Gastroesophageal sphincter (tissue), 4 donors: Measurements from ENCODE around the gene ADARB1. TPM values are rescaled to one million over a fixed set of nuclear protein-coding genes. Genes with fewer than 3 reads are reported as not detected.
A peak's percentile ranks its signal among the peaks of the same experiment; 100 is the strongest.

ENCODE experiments used
- ATAC-seq: fragments of 150-250 bp; one replicate; pipeline ENCODE4 v1.9.1; 2016; ENCODE audit warnings: mild to moderate bottlenecking, moderate library complexity
- H3K27ac ChIP-seq, 4 donors: fragments of 200-600 bp; sonication (generic) in 3 of 4; 1 replicate in 3 of 4; 2 replicates in 1 of 4; pipeline ENCODE4 v1.5.1; 2016 to 2019
- H3K27me3 ChIP-seq: fragments of 200-600 bp; sonication (generic); one replicate; pipeline ENCODE4 v1.5.1; 2019
- H3K36me3 ChIP-seq, 2 donors: fragments of 200-600 bp; sonication (generic); one replicate each; pipeline ENCODE4 v1.5.1; 2019; ENCODE audit warnings: control low read depth in 1 of 2
- H3K4me1 ChIP-seq, 3 donors: fragments of 200-600 bp; sonication (generic); 1 replicate in 2 of 3; 2 replicates in 1 of 3; pipeline ENCODE4 v1.5.1; 2016 to 2019; ENCODE audit warnings: control low read depth in 2 of 3
- H3K4me3 ChIP-seq, 2 donors: fragments of 200-600 bp; sonication (generic); one replicate each; pipeline ENCODE4 v1.5.1; 2019; ENCODE audit warnings: mild to moderate bottlenecking in 1 of 2, moderate library complexity in 1 of 2
- H3K9me3 ChIP-seq, 3 donors: fragments of 200-600 bp; sonication (generic); one replicate each; pipeline ENCODE4 v1.5.1; 2017 to 2019; ENCODE audit warnings: control low read depth in 2 of 3
- CTCF ChIP-seq, 4 experiments: fragments of 200-600 bp in 2 of 4; fragments of 450-650 bp in 2 of 4; sonication (generic) in 1 of 4; IDR thresholded peaks; one replicate each; pipeline ENCODE4 v1.5.1; 2017 to 2019; ENCODE audit warnings: antibody characterized with exemption in 4 of 4, mild to moderate bottlenecking in 2 of 4, moderate library complexity in 2 of 4
- EP300 ChIP-seq: sonication (generic); formaldehyde crosslinking; IDR thresholded peaks from one replicate; pipeline ENCODE4 v1.6.1; 2017; ENCODE audit warnings: antibody characterized with exemption, mild to moderate bottlenecking
- POLR2A ChIP-seq, 2 donors: fragments of 450-650 bp; IDR thresholded peaks; one replicate each; pipeline ENCODE4 v1.6.1; 2017; ENCODE audit warnings: antibody characterized with exemption in 2 of 2, mild to moderate bottlenecking in 2 of 2, moderate library complexity in 1 of 2
- POLR2AphosphoS5 ChIP-seq: sonication (generic); formaldehyde crosslinking; IDR thresholded peaks from one replicate; pipeline ENCODE4 v1.6.1; 2017; ENCODE audit warnings: antibody characterized with exemption
- WGBS, 2 donors: methylation state at CpG; one replicate each; pipeline ENCODE4 v1.1.5; 2018; ENCODE audit warnings: low coverage in 1 of 2; 5-methylcytosine and 5-hydroxymethylcytosine counted together
- total RNA-seq, 4 donors: library from RNA; depleted of rRNA; stranded (reverse); fragments of >200 nt; gene quantifications; one replicate each; pipeline ENCODE4 v1.1.0, GENCODE V29; 2016

ADARB1 gene
- total RNA-seq, 4 donors from 2014 or later: 136 to 228 (median 181) TPM

- no peak for TF ChIP-seq POLR2AphosphoS5
- TF ChIP-seq EP300: no peak
- TF ChIP-seq CTCF (IDR thresholded peaks at IDR 0.05): no peak
- no peak for TF ChIP-seq POLR2A (IDR thresholded peaks at IDR 0.05)
- ATAC-seq: no peak
- H3K4me1 ChIP-seq: peaks cover 3 to 37% (median 3%) of the 10 kb centered on the region in 3 donors
- no peak overlapping the region for H3K4me3 ChIP-seq
- no peaks in the 10 kb centered on the region for H3K27me3 ChIP-seq
- H3K27ac ChIP-seq: no peak overlapping the region
- H3K36me3 ChIP-seq: peaks cover 0 to 39% of the 10 kb centered on the region in 2 donors
- WGBS, 2 donors: 75 to 81% methylated on average over 16 of the region's 16 CpGs
- no peaks in the 10 kb centered on the region for H3K9me3 ChIP-seq
Measured at GRCh38 chr21:45158491-45159423, 84.4 kb downstream of the ADARB1 start.

- H3K4me1 ChIP-seq: peaks cover 3 to 38% (median 10%) of the 10 kb centered on the region in 3 donors
- 85 to 94% methylated on average over 6 to 7 of the region's 7 CpGs for whole genome bisulfite sequencing, 2 donors
Measured at GRCh38 chr21:45160198-45160597, 85.8 kb downstream of the ADARB1 start.

GRCh38 chr21:45161038-45161945 lies 86.9 kb downstream of the ADARB1 start:
- Histone ChIP-seq H3K4me1 (peaks cover 3 to 43% (median 10%) of the 10 kb centered on the region in 3 donors), H3K27ac (peak overlapping the region in 1 of 4 donors; percentile 23), H3K36me3 (peaks cover 0 to 36% of the 10 kb centered on the region in 2 donors), H3K9me3 (no peaks in the 10 kb centered on the region), H3K27me3 (no peaks in the 10 kb centered on the region), H3K4me3 (no peak overlapping the region)
- no CpG with 5 or more reads among the region's 18 CpGs for WGBS, 2 donors
- no peak for ATAC-seq
- TF ChIP-seq CTCF (IDR thresholded peaks at IDR 0.05) (no peak), POLR2A (IDR thresholded peaks at IDR 0.05) (no peak), EP300 (no peak), POLR2AphosphoS5 (no peak)

More at GRCh38 chr21:45160198-45160597, 85.8 kb downstream of the ADARB1 start:
- no peak overlapping the region for H3K4me3 ChIP-seq
- TF ChIP-seq EP300 (no peak), POLR2A (IDR thresholded peaks at IDR 0.05) (no peak), CTCF (IDR thresholded peaks at IDR 0.05) (no peak), POLR2AphosphoS5 (no peak)
- no peak overlapping the region for H3K27ac ChIP-seq
- no peaks in the 10 kb centered on the region for H3K27me3 ChIP-seq
- ATAC-seq: no peak
- no peaks in the 10 kb centered on the region for H3K9me3 ChIP-seq
- peaks cover 0 to 39% of the 10 kb centered on the region in 2 donors for H3K36me3 ChIP-seq

GRCh38 chr21:45162115-45162514 lies 87.7 kb downstream of the ADARB1 start:
- H3K4me1 ChIP-seq: peaks cover 5 to 51% (median 10%) of the 10 kb centered on the region in 3 donors
- H3K27ac ChIP-seq: peak overlapping the region in 1 of 4 donors; percentile 54
- peaks cover 0 to 36% of the 10 kb centered on the region in 2 donors for H3K36me3 ChIP-seq
- H3K9me3 ChIP-seq: no peaks in the 10 kb centered on the region
- no peak for ATAC-seq
- 78% methylated on average over 3 of the region's 8 CpGs; no CpG with 5 or more reads in 1 of the 2 donors for WGBS, 2 donors
- H3K4me3 ChIP-seq: no peak overlapping the region
- no peak for TF ChIP-seq EP300
- TF ChIP-seq POLR2AphosphoS5: no peak
- TF ChIP-seq POLR2A (IDR thresholded peaks at IDR 0.05): no peak
- TF ChIP-seq CTCF (IDR thresholded peaks at IDR 0.05): no peak
- H3K27me3 ChIP-seq: no peaks in the 10 kb centered on the region
